ENCODE data around the gene VPS50.

VPS50 gene

GRCh38 chr7:93198472-93198871 lies 33.7 kb upstream of the VPS50 start:
- no peak for DNase-seq
- no peak overlapping the region for H3K27ac ChIP-seq
- no peak for TF ChIP-seq CTCF (IDR thresholded peaks at IDR 0.05; ENCODE audit: low read depth, low read length)

GRCh38 chr7:93202594-93203250 lies 29.4 kb upstream of the VPS50 start:
- H3K4me3 ChIP-seq (ENCODE audit: low read depth, low read length), result no peak overlapping the region
- H3K27ac ChIP-seq, result no peak overlapping the region
- no peaks in the 10 kb centered on the region for H3K36me3 ChIP-seq
- no peak for TF ChIP-seq CTCF (IDR thresholded peaks at IDR 0.05; ENCODE audit: low read depth, low read length)
- no peaks in the 10 kb centered on the region for H3K9me3 ChIP-seq (ENCODE audit: severe bottlenecking)
- no peak for DNase-seq
- H3K27me3 ChIP-seq (ENCODE audit: insufficient read depth, low read depth, severe bottlenecking), result no peaks in the 10 kb centered on the region

More at GRCh38 chr7:93198472-93198871, 33.7 kb upstream of the VPS50 start:
- Histone ChIP-seq H3K4me3 (ENCODE audit: low read depth, low read length) (no peak overlapping the region), H3K36me3 (no peaks in the 10 kb centered on the region), H3K9me3 (ENCODE audit: severe bottlenecking) (no peaks in the 10 kb centered on the region), H3K27me3 (ENCODE audit: insufficient read depth, low read depth, severe bottlenecking) (no peaks in the 10 kb centered on the region)

- Histone ChIP-seq H3K36me3 (no peaks in the 10 kb centered on the region), H3K4me3 (ENCODE audit: low read depth, low read length) (no peak overlapping the region), H3K9me3 (ENCODE audit: severe bottlenecking) (no peaks in the 10 kb centered on the region), H3K27me3 (ENCODE audit: insufficient read depth, low read depth, severe bottlenecking) (no peaks in the 10 kb centered on the region), H3K27ac (no peak overlapping the region)
- TF ChIP-seq CTCF (IDR thresholded peaks at IDR 0.05; ENCODE audit: low read depth, low read length), result no peak
- no peak for DNase-seq
Observed at GRCh38 chr7:93203496-93203895, 28.7 kb upstream of the VPS50 start.

- no peak for TF ChIP-seq CTCF (IDR thresholded peaks at IDR 0.05; ENCODE audit: low read depth, low read length)
- no peaks in the 10 kb centered on the region for H3K36me3 ChIP-seq
- no peak for DNase-seq
- H3K27me3 ChIP-seq (ENCODE audit: insufficient read depth, low read depth, severe bottlenecking), result no peaks in the 10 kb centered on the region
- no peak overlapping the region for H3K4me3 ChIP-seq (ENCODE audit: low read depth, low read length)
- no peaks in the 10 kb centered on the region for H3K9me3 ChIP-seq (ENCODE audit: severe bottlenecking)
- H3K27ac ChIP-seq, result no peak overlapping the region
Observed at GRCh38 chr7:93205046-93205445, 27.1 kb upstream of the VPS50 start.

GRCh38 chr7:93211228-93211818 lies 20.8 kb upstream of the VPS50 start:
- H3K36me3 ChIP-seq, result no peaks in the 10 kb centered on the region
- H3K9me3 ChIP-seq (ENCODE audit: severe bottlenecking), result no peaks in the 10 kb centered on the region
- DNase-seq, result no peak
- H3K27me3 ChIP-seq (ENCODE audit: insufficient read depth, low read depth, severe bottlenecking), result no peaks in the 10 kb centered on the region
- no peak for TF ChIP-seq CTCF (IDR thresholded peaks at IDR 0.05; ENCODE audit: low read depth, low read length)
- no peak overlapping the region for H3K27ac ChIP-seq
- no peak overlapping the region for H3K4me3 ChIP-seq (ENCODE audit: low read depth, low read length)

GRCh38 chr7:93212881-93213280 lies 19.3 kb upstream of the VPS50 start:
- H3K27ac ChIP-seq, result no peak overlapping the region
- peak; percentile 14 for DNase-seq
- no peaks in the 10 kb centered on the region for H3K9me3 ChIP-seq (ENCODE audit: severe bottlenecking)
- no peak for TF ChIP-seq CTCF (IDR thresholded peaks at IDR 0.05; ENCODE audit: low read depth, low read length)
- no peaks in the 10 kb centered on the region for H3K27me3 ChIP-seq (ENCODE audit: insufficient read depth, low read depth, severe bottlenecking)
- H3K4me3 ChIP-seq (ENCODE audit: low read depth, low read length), result no peak overlapping the region
- H3K36me3 ChIP-seq, result no peaks in the 10 kb centered on the region
